Measurements from ENCODE around the gene MSANTD2. TPM values are rescaled to one million over a fixed set of nuclear protein-coding genes. Genes with fewer than 3 reads are reported as not detected.

Gene MSANTD2
- 12.1 TPM for total RNA-seq

DNA sequence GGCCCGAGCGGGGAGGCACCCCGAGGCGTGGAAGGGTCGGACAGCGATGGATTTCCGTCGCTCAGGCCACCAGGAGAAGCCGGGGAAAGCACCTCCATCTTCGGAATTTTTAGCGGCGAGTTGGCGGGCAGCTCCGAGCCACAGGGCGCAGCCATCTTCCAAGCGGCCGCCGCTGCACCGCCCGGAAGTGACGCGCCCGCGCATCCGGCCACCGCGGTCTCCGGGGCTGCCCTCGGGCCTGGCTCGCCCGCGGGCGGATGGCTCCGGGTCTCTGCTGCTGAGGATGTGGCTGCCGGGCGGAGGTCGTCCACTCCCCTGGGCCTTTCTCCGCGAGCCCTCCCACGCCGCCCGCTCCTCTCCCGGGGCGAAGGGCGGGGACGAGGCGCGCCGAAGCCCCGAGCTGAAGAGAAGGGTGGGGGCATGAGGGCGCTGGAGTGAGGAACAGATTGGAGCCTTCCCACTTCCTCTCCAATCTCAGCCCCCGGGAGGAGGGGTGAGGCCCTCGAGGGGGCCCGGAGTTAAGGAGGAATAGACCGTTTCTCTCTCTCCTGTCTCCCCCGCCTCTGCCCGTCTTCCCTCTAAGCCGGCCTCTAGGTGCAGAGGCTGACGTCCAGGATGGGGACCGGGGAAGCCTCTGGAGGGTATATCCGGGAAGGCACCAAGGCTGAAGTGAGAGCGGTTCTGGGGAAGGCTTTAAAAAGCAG, at the start of gene MSANTD2:
TSS of gene MSANTD2 (minus strand) at position 181 of the 704 bp plus-strand sequence. CDS start at position 155, 26 bp downstream.
- peak; percentile 80 for DNase-seq (ENCODE audit: low spot score)

DNA sequence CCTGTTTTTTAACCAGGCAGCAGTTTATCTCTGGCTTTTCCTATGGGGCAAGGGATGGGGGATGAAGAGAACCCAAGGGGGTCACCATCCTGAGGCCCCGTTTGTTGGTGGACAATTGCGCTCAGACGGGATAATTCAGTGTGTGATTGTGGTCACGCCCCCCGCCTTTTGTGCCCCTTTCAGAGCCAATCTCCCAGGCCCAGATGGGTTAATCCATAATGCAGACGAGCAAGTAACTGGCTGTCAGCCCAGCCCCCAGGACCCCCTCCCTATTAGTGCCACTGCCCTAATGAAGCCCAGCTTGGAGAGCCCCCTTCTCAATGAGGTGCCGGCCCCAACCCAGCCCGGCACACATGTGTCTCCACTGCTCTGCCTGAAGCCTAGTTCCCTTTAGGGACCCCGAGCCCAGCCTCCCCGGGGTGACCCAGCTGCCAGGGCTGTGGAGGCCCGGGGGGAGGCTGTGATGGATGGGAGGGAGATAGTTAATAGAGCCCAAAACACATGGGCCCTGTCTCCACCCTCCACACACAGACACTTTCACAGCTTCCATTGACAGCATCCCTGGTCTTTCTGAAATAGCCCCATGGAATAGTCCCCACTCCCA, 46.0 kb upstream of the MSANTD2 start:
- DNase-seq (ENCODE audit: low spot score) = no peak

DNA sequence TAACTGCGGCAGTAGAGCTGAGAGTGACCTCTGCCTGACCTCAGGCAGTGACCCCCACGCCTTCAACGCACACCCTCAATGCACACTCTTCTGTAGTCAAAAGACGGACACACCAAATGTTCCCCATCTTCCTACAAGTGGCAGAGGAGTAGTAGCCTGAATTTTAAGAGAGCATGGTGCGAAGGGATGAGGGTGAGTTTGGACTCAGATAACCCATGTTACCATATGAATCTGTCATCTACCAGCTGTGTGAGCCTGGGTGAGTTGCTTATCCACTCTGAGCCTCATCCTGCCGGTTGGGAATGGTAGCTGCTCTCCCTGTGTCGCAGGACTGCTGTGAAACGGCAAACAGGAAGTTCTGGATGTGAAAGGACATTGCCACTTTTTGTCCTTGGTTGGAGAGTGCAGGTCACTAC, 44.5 kb upstream of the MSANTD2 start:
- no peak for DNase-seq (ENCODE audit: low spot score)

DNA sequence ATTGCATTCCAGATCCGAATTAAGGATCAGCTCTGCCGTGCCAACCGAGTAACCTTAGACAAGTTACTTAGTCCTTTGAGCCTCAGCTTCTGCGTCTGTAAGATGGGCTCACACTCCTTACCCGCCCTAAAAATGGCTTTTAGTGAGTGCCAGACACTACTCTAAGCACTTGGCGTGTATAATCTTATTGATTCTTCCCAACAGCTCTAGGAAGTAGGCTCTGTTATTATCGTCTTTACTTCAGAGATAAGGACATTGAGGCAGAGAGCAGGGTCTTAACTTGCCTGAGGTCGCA, 43.4 kb upstream of the MSANTD2 start:
- no peak for DNase-seq (ENCODE audit: low spot score)

DNA sequence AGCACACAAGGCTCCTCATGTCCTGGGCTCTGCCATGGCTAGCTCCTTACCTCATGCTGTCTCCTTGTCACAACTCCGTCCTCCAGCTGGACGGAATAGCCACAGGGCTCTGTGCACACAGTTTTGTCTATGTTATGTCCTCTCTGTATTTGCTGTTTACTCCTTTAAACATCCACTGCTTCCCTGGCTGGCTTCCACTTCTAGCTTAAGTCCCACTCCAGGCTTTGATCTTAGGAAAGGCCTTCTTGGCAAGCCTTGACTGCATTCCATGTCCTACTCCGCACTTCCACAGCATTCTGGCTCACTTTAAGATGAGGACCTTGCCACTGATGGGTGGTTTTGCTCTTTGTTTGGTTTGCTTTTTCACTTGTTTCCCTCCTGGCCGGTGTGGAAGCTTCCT, 42.1 kb upstream of the MSANTD2 start:
- no peak for DNase-seq (ENCODE audit: low spot score)

DNA sequence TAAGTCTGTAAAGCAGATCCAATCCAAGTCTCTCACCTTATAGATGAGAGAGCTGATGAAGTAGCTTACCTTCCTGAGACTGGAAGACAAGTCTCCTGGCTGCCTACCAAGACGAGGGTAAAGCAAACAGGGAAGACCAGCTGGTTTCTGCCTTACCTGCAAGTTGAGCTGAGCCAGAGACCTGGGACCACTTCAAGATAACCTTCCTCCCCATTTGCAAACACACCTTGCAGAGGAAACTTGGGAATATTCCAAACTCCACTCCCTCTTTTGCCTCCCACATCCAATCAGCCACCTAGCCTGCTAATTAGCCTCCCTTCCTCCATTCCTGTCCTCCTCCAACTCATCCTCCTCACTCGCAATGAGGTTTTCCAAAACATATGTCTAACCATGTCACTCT, 41.6 kb upstream of the MSANTD2 start:
- DNase-seq (ENCODE audit: low spot score) = peak; percentile 33

DNA sequence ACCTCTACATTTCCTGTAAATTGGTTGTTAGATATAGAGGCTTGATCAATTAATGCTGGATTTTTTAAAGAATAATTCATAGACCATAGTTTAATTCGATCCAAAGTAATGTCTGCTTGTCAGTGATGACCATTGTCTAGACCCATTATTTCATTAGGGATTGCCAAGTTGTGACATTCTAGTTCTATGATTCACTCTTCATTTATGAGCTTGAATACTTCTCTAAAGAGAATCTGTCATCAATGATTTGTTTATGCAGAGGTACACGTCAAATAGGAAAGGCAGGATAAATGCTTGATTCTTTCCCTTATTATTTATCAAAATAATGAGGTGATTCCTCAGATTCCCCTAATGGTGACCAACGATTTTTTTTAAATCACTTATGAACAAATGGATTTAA, 41.0 kb upstream of the MSANTD2 start:
- no peak for DNase-seq (ENCODE audit: low spot score)

DNA sequence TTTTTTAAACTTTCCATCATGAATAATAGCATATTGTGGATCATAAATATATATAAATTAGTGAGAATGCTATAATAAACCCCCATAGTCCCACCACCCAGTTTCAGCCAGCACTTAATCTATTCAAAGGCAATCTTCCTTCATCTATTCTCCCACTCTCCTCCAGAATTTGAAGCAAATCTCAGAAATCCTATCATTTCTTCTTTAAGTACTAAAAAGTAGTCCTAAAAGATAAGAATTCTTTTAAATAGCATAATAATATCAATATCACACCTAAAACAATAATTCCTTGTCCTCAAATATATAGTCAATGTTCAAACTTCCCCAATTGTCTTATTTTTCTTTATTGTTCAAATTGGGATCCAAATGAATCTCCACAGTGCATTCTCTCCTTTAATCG, 40.5 kb upstream of the MSANTD2 start:
- DNase-seq (ENCODE audit: low spot score) = no peak

DNA sequence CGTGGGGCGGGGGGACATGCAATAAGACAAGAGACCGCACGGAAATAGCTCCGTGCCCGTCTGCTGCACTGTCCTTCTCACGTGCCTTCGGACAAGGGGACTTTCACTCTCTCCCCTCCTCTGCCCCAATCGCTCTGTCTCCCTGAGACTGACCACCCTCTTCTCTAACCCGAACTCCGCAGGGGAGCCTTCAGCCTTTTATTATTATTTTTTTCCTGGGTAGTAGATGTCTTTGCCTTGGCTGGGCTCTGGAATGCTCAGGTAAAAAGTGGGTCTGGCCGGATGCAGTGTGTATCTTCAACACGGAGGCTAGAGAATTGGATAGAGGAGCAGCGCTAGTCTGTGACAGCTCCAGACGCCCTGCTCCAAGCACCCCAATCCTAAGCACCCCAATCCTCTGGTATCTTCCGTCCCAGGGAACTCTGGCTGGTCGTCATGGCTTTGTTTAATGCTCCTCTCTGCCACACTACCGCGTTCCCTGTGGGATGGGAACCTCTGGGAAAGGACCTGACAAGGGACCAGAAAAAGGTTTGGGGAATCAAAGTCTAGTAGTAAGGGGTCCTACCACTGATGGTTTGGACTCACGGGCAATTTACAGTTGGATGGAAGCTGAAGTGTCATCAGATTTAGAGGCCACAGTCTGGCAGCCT, 39.9 kb upstream of the MSANTD2 start:
- DNase-seq (ENCODE audit: low spot score) = no peak

DNA sequence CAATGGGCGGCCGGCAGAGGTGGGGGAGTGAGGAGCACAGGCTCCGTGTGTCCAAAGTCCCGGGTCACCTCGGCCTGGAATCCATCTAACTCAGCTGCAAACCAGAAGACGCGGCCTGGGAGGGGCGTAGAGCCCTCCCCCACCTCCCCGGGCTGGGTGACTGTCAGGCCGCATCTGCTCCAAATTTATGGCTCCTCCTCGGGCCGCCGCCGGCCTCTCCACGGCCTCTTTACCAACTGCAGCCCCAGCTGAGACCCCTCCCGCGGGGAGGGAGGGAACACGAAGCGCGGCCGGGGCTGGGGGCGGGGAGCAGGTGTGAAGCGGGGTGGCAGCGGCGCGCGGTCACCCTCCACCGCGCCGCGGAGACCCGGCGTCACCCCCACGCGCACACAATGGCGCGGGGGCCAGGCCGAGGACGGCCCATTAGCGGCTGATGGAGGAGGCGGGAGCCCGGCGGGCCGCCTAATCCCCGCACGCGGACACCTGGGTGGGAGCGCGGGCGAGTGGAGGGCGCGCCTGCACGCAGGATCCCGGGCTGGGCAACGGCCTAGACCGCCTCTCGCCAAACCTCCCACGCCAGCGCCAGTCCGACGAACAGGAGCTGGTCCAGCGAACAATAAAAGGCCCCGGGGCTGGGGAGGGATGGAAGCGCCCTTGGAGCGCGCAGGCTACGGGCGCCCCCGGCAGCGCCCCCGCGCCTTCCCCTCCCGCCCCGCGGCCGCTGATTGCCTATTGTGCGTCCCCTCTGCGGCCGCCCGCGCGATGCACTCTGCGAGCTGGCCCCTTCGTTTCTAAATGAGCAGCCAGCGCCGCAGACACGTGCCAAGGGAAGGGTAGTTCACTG, 39.1 kb upstream of the MSANTD2 start:
- DNase-seq (ENCODE audit: low spot score) = no peak

DNA sequence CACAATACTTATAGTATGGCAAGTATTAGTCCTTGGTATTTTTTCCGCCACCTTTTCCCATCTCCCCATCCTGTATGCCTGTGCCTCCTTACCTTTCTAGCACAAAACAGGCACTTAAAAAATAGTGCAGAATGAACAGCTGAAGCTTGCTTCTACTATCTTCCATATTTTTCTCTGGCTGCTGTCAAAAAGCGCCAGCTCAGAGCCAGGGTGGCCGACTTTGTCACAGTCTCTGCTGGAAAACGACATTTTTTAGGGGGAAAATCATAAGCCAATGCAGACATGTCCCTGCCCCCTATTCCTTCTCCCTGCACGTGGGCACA, 38.6 kb upstream of the MSANTD2 start:
- DNase-seq (ENCODE audit: low spot score) = no peak

DNA sequence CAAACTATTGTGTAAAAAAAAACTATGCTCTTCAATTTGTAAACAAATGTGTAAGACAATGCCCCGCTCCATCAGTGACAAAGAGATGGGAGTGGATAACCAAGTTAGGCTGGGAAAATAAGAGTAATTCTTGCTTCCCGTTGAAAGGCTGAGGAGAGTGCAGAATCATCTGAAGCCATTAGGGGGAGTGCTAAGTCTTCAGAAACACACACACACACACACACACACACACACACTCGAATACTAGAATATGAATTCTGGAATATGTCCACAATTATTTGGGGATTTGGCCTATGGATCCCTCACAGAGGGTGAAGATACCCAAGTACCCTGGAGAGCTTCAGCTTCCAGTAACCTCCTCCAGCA, 37.3 kb upstream of the MSANTD2 start:
- peak; percentile 41 for DNase-seq (ENCODE audit: low spot score)

DNA sequence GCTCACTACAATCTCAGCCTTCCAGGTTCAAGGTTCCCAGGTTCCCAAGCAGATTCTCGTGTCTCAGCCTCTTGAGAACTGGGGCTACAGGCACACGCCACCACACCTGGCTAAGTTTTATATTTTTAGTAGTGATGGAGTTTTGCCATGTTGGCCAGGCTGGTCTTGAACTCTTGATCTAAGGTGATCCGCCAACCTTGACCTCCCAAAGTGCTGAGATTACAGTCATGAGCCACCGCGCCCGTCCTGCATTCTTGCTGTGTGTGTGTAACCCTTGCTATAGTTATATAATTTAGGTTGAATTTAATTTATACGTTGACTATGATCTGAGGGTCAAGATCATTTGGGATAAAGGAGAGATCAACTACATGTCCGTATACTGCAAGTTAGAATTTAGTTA, 35.7 kb upstream of the MSANTD2 start:
- DNase-seq (ENCODE audit: low spot score) = no peak

DNA sequence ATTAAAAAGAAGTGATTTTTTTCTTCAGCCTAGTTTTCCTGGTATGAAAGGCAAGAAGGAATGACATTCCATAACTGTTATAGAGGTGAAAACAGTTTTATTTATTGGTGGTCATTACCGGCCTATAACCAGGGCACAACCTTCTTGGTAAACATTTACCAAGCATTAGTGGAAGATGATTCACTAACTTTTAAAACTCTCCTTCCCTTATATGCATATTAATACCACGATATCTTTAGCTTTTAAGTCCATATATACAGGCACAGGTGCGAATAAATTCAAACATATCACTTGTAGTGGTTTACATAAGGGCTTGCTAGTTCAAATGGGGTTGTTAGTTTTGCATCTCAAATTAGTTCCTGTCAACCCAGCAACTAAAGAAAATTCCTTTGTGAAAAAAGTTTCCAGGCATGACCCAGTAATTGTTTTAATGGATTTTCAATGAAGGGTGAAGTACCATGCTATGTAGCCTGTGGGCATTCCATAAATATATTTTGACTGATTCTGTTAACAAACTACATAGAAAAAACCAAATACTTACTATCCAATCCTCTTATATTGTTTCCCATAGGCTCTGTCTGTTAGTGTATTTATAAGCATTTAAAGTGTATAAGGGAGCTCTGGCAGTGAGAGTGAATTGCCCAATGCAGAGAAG, 34.4 kb upstream of the MSANTD2 start:
- DNase-seq (ENCODE audit: low spot score) = no peak

DNA sequence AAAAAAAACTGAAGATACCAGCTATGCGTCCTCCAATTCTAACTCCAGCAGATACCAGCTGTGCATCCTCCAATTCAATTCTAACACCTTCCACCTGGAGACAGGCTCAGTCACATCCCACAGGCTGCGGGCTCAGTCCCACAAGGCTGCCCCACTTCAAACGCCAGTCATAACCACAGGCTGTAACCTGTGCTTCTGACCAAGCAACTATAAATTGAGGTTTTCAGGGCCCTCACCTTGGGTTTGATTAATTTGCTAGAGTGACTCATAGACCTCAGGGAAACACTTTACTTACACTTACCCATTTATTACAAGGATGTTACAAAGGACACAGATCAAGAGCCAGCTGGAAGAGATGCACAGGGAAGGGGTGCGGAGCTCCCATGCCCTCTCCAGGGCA, 32.4 kb upstream of the MSANTD2 start:
- DNase-seq (ENCODE audit: low spot score) = no peak

DNA sequence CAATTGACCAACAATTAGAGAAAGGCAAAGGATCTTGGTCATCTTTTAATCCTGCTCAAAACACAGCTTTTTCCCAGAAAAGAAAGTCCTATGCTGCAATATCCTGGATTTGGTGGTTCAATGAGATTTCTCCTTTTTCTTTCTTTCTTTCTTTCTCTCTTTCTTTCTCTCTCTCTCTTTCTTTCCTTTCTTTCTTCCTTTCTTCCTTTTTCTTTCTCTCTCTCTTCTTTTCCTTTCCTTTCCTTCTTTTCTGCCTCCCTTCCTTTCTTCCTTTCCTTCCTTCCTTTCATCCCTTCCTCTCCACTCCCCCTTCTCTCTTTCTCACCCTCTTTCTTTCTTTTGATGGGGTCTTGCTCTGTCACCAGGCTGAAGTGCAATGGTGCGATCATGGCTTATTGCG, 31.7 kb upstream of the MSANTD2 start:
- DNase-seq (ENCODE audit: low spot score) = no peak

DNA sequence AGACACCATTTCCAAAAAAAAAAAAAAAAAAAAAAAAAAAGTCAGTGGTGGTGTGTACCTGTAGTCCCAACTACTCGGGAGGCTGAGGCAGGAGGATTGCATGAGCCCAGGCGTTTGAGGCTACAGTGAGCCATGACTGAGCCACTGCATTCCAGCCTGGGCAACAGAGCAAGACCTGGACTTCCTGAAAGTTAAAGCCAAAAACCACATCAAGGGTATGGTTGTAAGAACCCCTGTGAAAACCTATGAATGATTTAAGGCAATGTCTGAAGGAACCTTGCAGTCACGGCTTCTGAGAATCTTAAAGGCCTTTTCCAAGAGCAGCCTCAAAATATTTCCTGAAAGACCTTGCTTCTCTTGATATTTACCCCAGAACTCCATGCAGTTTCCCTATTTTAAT, 30.5 kb upstream of the MSANTD2 start:
- no peak for DNase-seq (ENCODE audit: low spot score)

DNA sequence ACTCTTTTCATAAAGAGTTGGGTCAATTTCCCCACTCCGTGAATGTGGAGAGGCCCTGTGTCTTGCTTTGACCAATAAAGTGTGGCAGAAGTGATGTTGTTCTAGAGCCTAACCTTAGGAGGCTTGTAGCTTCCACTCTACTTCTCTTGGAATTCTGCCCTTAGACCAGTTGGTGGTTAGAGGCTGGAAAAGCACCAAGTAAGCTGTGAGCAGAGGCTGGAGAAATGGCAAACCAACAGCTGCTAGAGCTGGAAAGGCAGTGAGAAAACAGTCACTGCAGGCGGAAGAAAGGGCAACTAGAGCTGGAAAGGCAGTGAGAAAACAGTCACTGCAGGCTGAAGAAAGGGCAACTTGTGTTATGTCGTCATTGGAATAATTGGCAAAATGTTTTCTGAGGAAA, 29.8 kb upstream of the MSANTD2 start:
- DNase-seq (ENCODE audit: low spot score) = no peak

DNA sequence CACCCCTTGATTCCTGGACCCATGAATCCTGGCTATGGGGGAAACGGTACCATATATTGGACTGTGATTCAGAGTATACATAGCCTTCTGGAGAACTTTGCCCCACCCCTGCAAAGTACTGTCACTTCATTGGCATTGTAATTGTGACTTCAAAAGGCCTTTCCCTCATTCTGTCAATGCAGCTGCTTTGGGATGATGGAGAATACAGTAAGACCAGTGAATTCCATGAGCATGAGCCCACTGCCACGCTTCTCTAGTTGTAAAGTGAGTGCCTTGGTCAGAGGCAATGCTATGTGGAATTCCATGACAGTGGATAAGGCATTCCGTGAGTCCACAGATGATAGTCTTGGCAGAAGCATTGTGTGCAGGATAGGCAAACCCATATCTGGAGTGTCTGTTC, 25.7 kb upstream of the MSANTD2 start:
- no peak for DNase-seq (ENCODE audit: low spot score)

DNA sequence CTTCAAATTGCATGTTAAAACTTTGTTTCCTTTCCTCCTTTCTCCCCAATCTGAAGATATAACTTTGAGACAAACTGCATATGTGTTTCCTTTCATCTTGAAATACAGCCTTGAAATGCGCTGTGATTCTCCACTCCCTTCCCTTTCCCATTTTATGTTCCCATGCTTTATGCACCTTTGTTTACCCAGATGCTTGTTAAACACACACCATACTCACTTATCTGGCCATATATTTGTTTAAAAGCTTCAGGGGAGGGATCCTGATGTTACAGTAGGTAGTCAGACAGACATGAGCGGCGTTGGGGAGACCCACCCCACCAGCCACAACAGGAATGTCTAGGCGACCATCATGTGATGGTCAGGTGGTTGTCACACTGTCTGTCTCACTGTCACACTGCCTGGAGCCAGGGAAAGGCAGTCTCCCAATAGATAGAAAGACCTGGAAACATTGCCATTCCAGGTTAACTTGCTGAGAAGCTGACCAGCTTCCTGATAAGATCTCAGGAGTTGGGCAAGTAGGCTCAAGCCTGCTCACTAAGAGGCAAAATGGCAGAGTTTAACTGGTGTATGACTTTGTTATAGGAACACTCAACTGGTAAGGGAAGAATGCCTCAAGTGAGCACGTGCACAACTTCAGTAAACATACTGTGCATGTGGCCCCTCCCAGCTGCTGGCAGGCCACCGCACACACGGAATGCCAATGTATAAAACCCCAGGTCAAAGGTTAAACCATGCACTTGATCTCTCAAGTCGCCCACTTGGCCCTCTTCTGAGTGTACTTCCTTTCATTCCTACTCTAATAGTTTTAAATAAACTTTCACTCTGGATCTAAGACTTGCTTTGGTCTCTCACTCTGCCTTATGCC, 23.5 kb upstream of the MSANTD2 start:
- DNase-seq (ENCODE audit: low spot score) = no peak

DNA sequence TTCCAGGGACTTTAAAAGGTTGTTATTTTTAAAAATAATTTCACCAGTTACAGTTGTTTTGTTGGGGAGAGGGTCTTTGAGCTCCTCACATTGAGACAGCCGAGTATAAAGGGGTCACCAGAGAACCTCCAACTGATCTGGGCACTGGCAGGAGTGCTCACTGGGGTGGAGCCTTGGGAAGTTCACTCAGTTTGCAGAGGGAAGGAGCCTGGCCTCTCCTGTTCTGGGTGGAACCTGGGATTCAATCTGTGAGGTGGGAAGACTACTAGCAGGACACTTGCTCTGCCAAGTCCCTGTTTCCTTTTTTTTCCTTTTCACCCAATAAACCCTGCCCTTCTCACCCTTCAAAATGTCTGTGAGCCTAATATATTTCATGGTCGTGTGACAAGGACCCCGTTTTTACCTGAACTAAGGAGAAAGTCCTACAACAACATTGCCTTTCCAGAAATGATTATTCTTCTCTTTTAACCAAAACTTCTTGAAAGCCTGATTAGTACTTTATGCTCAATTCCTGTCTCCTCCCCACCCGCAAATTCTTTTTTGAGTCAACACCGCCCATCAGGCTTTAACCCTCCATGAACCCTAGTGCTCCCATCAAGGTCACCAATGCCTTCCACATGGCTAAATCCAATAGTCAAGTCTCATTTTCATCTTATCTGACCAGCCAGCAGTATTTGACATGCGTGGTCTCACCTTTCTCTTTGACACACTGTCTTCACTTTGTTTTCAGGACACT, 22.0 kb upstream of the MSANTD2 start:
- DNase-seq (ENCODE audit: low spot score) = no peak
